Ishikawa (cell line): ENCODE results near the gene PRDM11.

Source experiments
- CEBPB ChIP-seq: IDR thresholded peaks from 2 replicates; pipeline ENCODE4 v1.6.1; 2012
- CREB1 ChIP-seq: IDR thresholded peaks from 2 replicates; pipeline ENCODE4 v1.6.1; 2012; ENCODE audit warnings: low read depth
- EGR1 ChIP-seq: IDR thresholded peaks from 2 replicates; pipeline ENCODE4 v1.6.1; 2012
- EP300 ChIP-seq: IDR thresholded peaks from 2 replicates; pipeline ENCODE4 v1.6.1; 2012; ENCODE audit warnings: borderline replicate concordance
- FOXM1 ChIP-seq: IDR thresholded peaks from 2 replicates; pipeline ENCODE4 v1.6.1; 2012; ENCODE audit warnings: low read depth, borderline replicate concordance
- MAX ChIP-seq: IDR thresholded peaks from 2 replicates; pipeline ENCODE4 v1.6.1; 2012
- NFIC ChIP-seq: IDR thresholded peaks from 2 replicates; pipeline ENCODE4 v1.6.1; 2012
- RAD21 ChIP-seq: IDR thresholded peaks from 2 replicates; pipeline ENCODE4 v1.6.1; 2012; ENCODE audit warnings: low read depth
- REST ChIP-seq: IDR thresholded peaks from 2 replicates; pipeline ENCODE4 v1.6.1; 2012; ENCODE audit warnings: low read depth, mild to moderate bottlenecking
- TAF1 ChIP-seq: IDR thresholded peaks from 2 replicates; pipeline ENCODE4 v1.6.1; 2012; ENCODE audit warnings: low read depth, mild to moderate bottlenecking
- TCF12 ChIP-seq: IDR thresholded peaks from 2 replicates; pipeline ENCODE4 v1.6.1; 2012; ENCODE audit warnings: low read depth
- TEAD4 ChIP-seq: IDR thresholded peaks from 2 replicates; pipeline ENCODE4 v1.6.1; 2012
- USF1 ChIP-seq: IDR thresholded peaks from 2 replicates; pipeline ENCODE4 v1.6.1; 2012
- YY1 ChIP-seq: IDR thresholded peaks from 2 replicates; pipeline ENCODE4 v1.6.1; 2012; ENCODE audit warnings: low read depth
- ZBTB7A ChIP-seq: IDR thresholded peaks from 2 replicates; pipeline ENCODE4 v1.6.1; 2012; ENCODE audit warnings: low read depth

The PRDM11 gene

GRCh38 chr11:45105984-45106375 lies 40.5 kb upstream of the PRDM11 start:
- TF ChIP-seq CEBPB (no peak), USF1 (no peak), TAF1 (no peak), FOXM1 (no peak)

GRCh38 chr11:45106440-45106839 lies 40.0 kb upstream of the PRDM11 start:
- TF ChIP-seq RAD21 (no peak), FOXM1 (no peak), ZBTB7A (no peak), REST (no peak), MAX (no peak), TEAD4 (no peak), NFIC (no peak), EP300 (no peak), EGR1 (no peak), TCF12 (no peak), CEBPB (no peak), USF1 (no peak), CREB1 (no peak), YY1 (no peak)

- TF ChIP-seq YY1 = no peak
- no peak for TF ChIP-seq EP300
- no peak for TF ChIP-seq ZBTB7A
- no peak for TF ChIP-seq USF1
- no peak for TF ChIP-seq CREB1
- no peak for TF ChIP-seq RAD21
- TF ChIP-seq FOXM1 = no peak
- TF ChIP-seq CEBPB = no peak
- TF ChIP-seq EGR1 = no peak
- no peak for TF ChIP-seq MAX
- TF ChIP-seq TCF12 = no peak
- no peak for TF ChIP-seq TAF1
- no peak for TF ChIP-seq TEAD4
- no peak for TF ChIP-seq NFIC
- no peak for TF ChIP-seq REST
Observed at GRCh38 chr11:45107029-45107428, 39.4 kb upstream of the PRDM11 start.

- no peak for TF ChIP-seq REST
- no peak for TF ChIP-seq EP300
- no peak for TF ChIP-seq YY1
- no peak for TF ChIP-seq ZBTB7A
- TF ChIP-seq FOXM1 = no peak
- TF ChIP-seq EGR1 = no peak
- TF ChIP-seq CREB1 = no peak
- TF ChIP-seq RAD21 = no peak
- TF ChIP-seq CEBPB = no peak
- no peak for TF ChIP-seq NFIC
- no peak for TF ChIP-seq TAF1
- TF ChIP-seq MAX = no peak
- TF ChIP-seq TEAD4 = no peak
- no peak for TF ChIP-seq TCF12
- no peak for TF ChIP-seq USF1
Observed at GRCh38 chr11:45108070-45109064, 38.1 kb upstream of the PRDM11 start.
